HEK293 (cell line): ENCODE data around the gene LAMA2.

Experiments used
- ATF2 ChIP-seq: fragments of 450-650 bp; formaldehyde crosslinking; IDR thresholded peaks from 2 replicates; pipeline ENCODE4 v1.5.1; 2016; ENCODE audit warnings: missing biosample characterization, missing genetic modification characterization, low read depth
- CTCF ChIP-seq: fragments of 450-650 bp; formaldehyde crosslinking; IDR thresholded peaks from 2 replicates; pipeline ENCODE4 v1.5.1; 2016; ENCODE audit warnings: missing biosample characterization, missing genetic modification characterization
- SCRT1 ChIP-seq: fragments of 450-650 bp; formaldehyde crosslinking; IDR thresholded peaks from 2 replicates; pipeline ENCODE4 v1.5.1; 2016; ENCODE audit warnings: missing biosample characterization, missing genetic modification characterization, borderline replicate concordance
- TCF7L2 ChIP-seq: IDR thresholded peaks from 2 replicates; pipeline ENCODE4 v1.6.1; 2011; ENCODE audit warnings: low read depth, mild to moderate bottlenecking, inconsistent platforms, low read length, moderate library complexity, borderline replicate concordance
- YY1 ChIP-seq: fragments of 450-650 bp; formaldehyde crosslinking; IDR thresholded peaks from 2 replicates; pipeline ENCODE4 v1.5.1; 2018; ENCODE audit warnings: missing biosample characterization, missing genetic modification characterization
- ZBTB6 ChIP-seq: fragments of 450-650 bp; formaldehyde crosslinking; IDR thresholded peaks from 2 replicates; pipeline ENCODE4 v1.5.1; 2017; ENCODE audit warnings: missing biosample characterization, missing genetic modification characterization
- ZBTB7A ChIP-seq: fragments of 450-650 bp; formaldehyde crosslinking; IDR thresholded peaks from 2 replicates; pipeline ENCODE4 v1.5.1; 2016; ENCODE audit warnings: low read depth, missing biosample characterization, missing genetic modification characterization
- ZNF18 ChIP-seq: fragments of 450-650 bp; formaldehyde crosslinking; IDR thresholded peaks from 2 replicates; pipeline ENCODE4 v1.5.1; 2016; ENCODE audit warnings: missing biosample characterization, missing genetic modification characterization
- ZNF274 ChIP-seq, 2 experiments: fragments of 200-500 bp in 1 of 2; fragments of 450-650 bp in 1 of 2; sonication (Bioruptor generic) in 1 of 2; formaldehyde crosslinking in 1 of 2; IDR thresholded peaks; 2 replicates each; pipeline versions ENCODE4 v1.5.1 to v1.6.1; 2014 to 2016; ENCODE audit warnings: borderline replicate concordance in 1 of 2, inconsistent platforms in 1 of 2, low read length in 1 of 2, missing biosample characterization in 1 of 2, missing genetic modification characterization in 1 of 2
- ZNF302 ChIP-seq: fragments of 450-650 bp; formaldehyde crosslinking; IDR thresholded peaks from 2 replicates; pipeline ENCODE4 v1.5.1; 2016; ENCODE audit warnings: missing biosample characterization, missing genetic modification characterization, low read depth
- ZNF311 ChIP-seq: fragments of 450-650 bp; formaldehyde crosslinking; IDR thresholded peaks from 2 replicates; pipeline ENCODE4 v1.5.1; 2017; ENCODE audit warnings: missing biosample characterization, missing genetic modification characterization, borderline replicate concordance
- ZNF449 ChIP-seq: fragments of 450-650 bp; formaldehyde crosslinking; IDR thresholded peaks from 2 replicates; pipeline ENCODE4 v1.5.1; 2017; ENCODE audit warnings: missing biosample characterization, mild to moderate bottlenecking, missing genetic modification characterization, moderate library complexity
- ZNF549 ChIP-seq: fragments of 450-650 bp; IDR thresholded peaks from 2 replicates; pipeline ENCODE4 v1.5.1; 2018; ENCODE audit warnings: missing biosample characterization, missing genetic modification characterization, mild to moderate bottlenecking, inconsistent platforms, moderate library complexity
- ZNF843 ChIP-seq: fragments of 450-650 bp; formaldehyde crosslinking; IDR thresholded peaks from 2 replicates; pipeline ENCODE4 v1.5.1; 2016; ENCODE audit warnings: missing biosample characterization, missing genetic modification characterization

GRCh38 chr6:129105035-129105434 lies 222.1 kb downstream of the LAMA2 start:
- TF ChIP-seq TCF7L2 (no peak), CTCF (no peak), ZBTB7A (tag by site-specific recombination) (no peak), ATF2 (no peak), ZBTB6 (no peak), ZNF274 (IDR thresholded peaks at IDR 0.05; ENCODE audit: low read length) (no peak), ZNF274 (tag by site-specific recombination; IDR thresholded peaks at IDR 0.05; ENCODE audit: borderline replicate concordance) (no peak), ZNF449 (no peak), ZNF302 (no peak), ZNF18 (no peak), ZNF549 (no peak), SCRT1 (tag by site-specific recombination) (no peak), ZNF311 (tag by site-specific recombination) (no peak), ZNF843 (tag by site-specific recombination) (no peak), YY1 (tag by site-specific recombination) (no peak)
